HG03521 (cell line): ENCODE data around the gene OGDHL.
"Not testable (repeated sequence)": the region's sequence is repeated elsewhere in the genome, so short reads cannot be mapped to it uniquely, and the experiment has no call there.

Experiments used
- ATAC-seq: cut with Tn5 transposase; IDR thresholded peaks from one replicate; pipeline ENCODE4 v1.9.1; 2021; ENCODE audit warnings: mild to moderate bottlenecking, moderate library complexity; ENCODE audit not compliant: unreplicated experiment

Gene OGDHL

GRCh38 chr10:49741108-49741995 lies 20.8 kb downstream of the OGDHL start:
- ATAC-seq, result no peak

GRCh38 chr10:49740346-49741107 lies 21.6 kb downstream of the OGDHL start:
- no peak for ATAC-seq

GRCh38 chr10:49739426-49739825 lies 22.7 kb downstream of the OGDHL start:
- no peak for ATAC-seq

- no peak for ATAC-seq
These were observed 23.3 kb downstream of the OGDHL start for GRCh38 chr10:49738616-49739360.

- ATAC-seq, result no peak
These were observed 24.5 kb downstream of the OGDHL start for GRCh38 chr10:49737474-49738201.

- ATAC-seq, result no peak
These were observed 25.5 kb downstream of the OGDHL start for GRCh38 chr10:49736564-49737113.

- ATAC-seq, result no peak
These were observed 26.1 kb downstream of the OGDHL start for GRCh38 chr10:49735848-49736563.

GRCh38 chr10:49735161-49735560 lies 27.0 kb downstream of the OGDHL start:
- no peak for ATAC-seq

- no peak for ATAC-seq
These were observed 27.4 kb downstream of the OGDHL start for GRCh38 chr10:49734676-49735075.

- ATAC-seq, result no peak
These were observed 28.3 kb downstream of the OGDHL start for GRCh38 chr10:49733866-49734265.

- ATAC-seq, result no peak
These were observed 35.5 kb downstream of the OGDHL start for GRCh38 chr10:49726593-49726992.

GRCh38 chr10:49715157-49715556 lies 47.0 kb downstream of the OGDHL start:
- not testable (repeated sequence) for ATAC-seq

- ATAC-seq, result no peak
These were observed 48.9 kb downstream of the OGDHL start for GRCh38 chr10:49713266-49713665.

GRCh38 chr10:49711481-49711880 lies 50.6 kb downstream of the OGDHL start:
- ATAC-seq, result no peak

GRCh38 chr10:49710966-49711365 lies 51.2 kb downstream of the OGDHL start:
- ATAC-seq, result no peak

- ATAC-seq, result no peak
These were observed 52.2 kb downstream of the OGDHL start for GRCh38 chr10:49709934-49710333.

- no peak for ATAC-seq
These were observed 54.5 kb downstream of the OGDHL start for GRCh38 chr10:49707585-49707984.

GRCh38 chr10:49700997-49701396 lies 61.1 kb downstream of the OGDHL start:
- ATAC-seq, result no peak

- no peak for ATAC-seq
These were observed 61.9 kb downstream of the OGDHL start for GRCh38 chr10:49700211-49700610.

GRCh38 chr10:49698679-49699078 lies 63.4 kb downstream of the OGDHL start:
- ATAC-seq, result no peak
